MM.1S (cell line): ENCODE measurements around the gene MEGF10.
A peak's percentile ranks its signal among the peaks of the same experiment; 100 is the strongest.

Source experiments
- DNase-seq: peaks from one replicate; pipeline ENCODE4 v3.0.0-alpha.2; 2015
- H2AFZ ChIP-seq: fragments of 300-600 bp; sonication (generic); 2 replicates; pipeline ENCODE4 v1.6.0; 2016; ENCODE audit warnings: antibody characterized with exemption, low read length
- H3F3A ChIP-seq: fragments of 300-600 bp; sonication (generic); 2 replicates; pipeline ENCODE4 v1.6.1; 2016; ENCODE audit warnings: mild to moderate bottlenecking, antibody characterized with exemption, low read length, moderate library complexity, mixed read lengths; ENCODE audit not compliant: insufficient read depth
- H3K27ac ChIP-seq: fragments of 300-600 bp; sonication (generic); 2 replicates; pipeline ENCODE4 v1.5.1; 2016; ENCODE audit warnings: mild to moderate bottlenecking, low read length
- H3K27me3 ChIP-seq: fragments of 300-600 bp; sonication (generic); replicated peaks from 2 replicates; pipeline ENCODE4 v1.6.0; 2016; ENCODE audit warnings: low read length; ENCODE audit not compliant: insufficient read depth
- H3K36me3 ChIP-seq: fragments of 300-600 bp; sonication (generic); replicated peaks from 2 replicates; pipeline ENCODE4 v1.6.1; 2016; ENCODE audit warnings: mild to moderate bottlenecking, low read length, mixed read lengths; ENCODE audit not compliant: insufficient read depth
- H3K4me1 ChIP-seq: fragments of 300-600 bp; sonication (generic); 2 replicates; pipeline ENCODE4 v1.6.1; 2016; ENCODE audit warnings: low read length, mixed read lengths
- H3K4me2 ChIP-seq: fragments of 300-600 bp; sonication (generic); 2 replicates; pipeline ENCODE4 v1.6.0; 2016; ENCODE audit warnings: low read depth, low read length
- H3K4me3 ChIP-seq: fragments of 300-600 bp; sonication (generic); 2 replicates; pipeline ENCODE4 v1.5.1; 2016; ENCODE audit warnings: low read length, mixed read lengths
- H3K79me2 ChIP-seq: fragments of 300-600 bp; sonication (generic); 2 replicates; pipeline ENCODE4 v1.6.1; 2016; ENCODE audit warnings: mixed run types, low read length, mixed read lengths
- H3K9ac ChIP-seq: fragments of 300-600 bp; sonication (generic); 2 replicates; pipeline ENCODE4 v1.6.1; 2016; ENCODE audit warnings: low read length, mixed read lengths
- H3K9me2 ChIP-seq: fragments of 300-600 bp; sonication (generic); replicated peaks from 2 replicates; pipeline ENCODE4 v1.6.1; 2016; ENCODE audit warnings: mild to moderate bottlenecking, low read length, mixed read lengths; ENCODE audit not compliant: insufficient read depth
- H3K9me3 ChIP-seq: fragments of 300-600 bp; sonication (generic); replicated peaks from 2 replicates; pipeline ENCODE4 v1.6.1; 2016; ENCODE audit warnings: mild to moderate bottlenecking, low read length, mixed read lengths; ENCODE audit not compliant: insufficient read depth
- H4K20me1 ChIP-seq: fragments of 300-600 bp; sonication (generic); 2 replicates; pipeline ENCODE4 v1.6.1; 2016; ENCODE audit warnings: mild to moderate bottlenecking, low read length, moderate library complexity, mixed read lengths; ENCODE audit not compliant: insufficient read depth
- CTCF ChIP-seq: fragments of 300-600 bp; sonication (generic); IDR thresholded peaks from 2 replicates; pipeline ENCODE4 v1.5.1; 2016; ENCODE audit warnings: antibody characterized with exemption, low read length, mixed read lengths
- EZH2 ChIP-seq: fragments of 300-600 bp; sonication (generic); optimal IDR thresholded peaks from 2 replicates; pipeline ENCODE3; 2017; ENCODE audit warnings: low read depth, mild to moderate bottlenecking, antibody characterized with exemption, low read length, mixed read lengths
- EZH2phosphoT487 ChIP-seq: fragments of 300-600 bp; sonication (generic); IDR thresholded peaks from 2 replicates; pipeline ENCODE4 v1.6.1; 2018; ENCODE audit warnings: antibody characterized with exemption, low read length

Gene MEGF10

DNA sequence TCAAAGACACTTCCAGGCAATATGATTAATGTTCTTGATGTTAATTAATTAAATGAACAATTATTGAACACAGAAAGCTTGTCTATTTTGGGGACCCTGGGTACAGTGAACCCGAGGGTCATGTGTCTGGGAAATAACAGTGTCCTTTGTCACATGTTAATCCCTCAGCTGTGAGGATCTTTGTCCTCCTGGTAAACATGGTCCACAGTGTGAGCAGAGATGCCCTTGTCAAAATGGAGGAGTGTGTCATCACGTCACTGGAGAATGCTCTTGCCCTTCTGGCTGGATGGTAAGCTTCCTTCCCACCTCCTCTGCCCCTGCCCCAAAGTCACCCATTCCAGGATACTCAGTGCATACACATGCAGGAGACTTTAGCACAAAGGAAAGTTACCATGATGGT is 107.9 kb downstream of the MEGF10 start:
- H3K27ac ChIP-seq = no peak overlapping the region
- no peak for DNase-seq

DNA sequence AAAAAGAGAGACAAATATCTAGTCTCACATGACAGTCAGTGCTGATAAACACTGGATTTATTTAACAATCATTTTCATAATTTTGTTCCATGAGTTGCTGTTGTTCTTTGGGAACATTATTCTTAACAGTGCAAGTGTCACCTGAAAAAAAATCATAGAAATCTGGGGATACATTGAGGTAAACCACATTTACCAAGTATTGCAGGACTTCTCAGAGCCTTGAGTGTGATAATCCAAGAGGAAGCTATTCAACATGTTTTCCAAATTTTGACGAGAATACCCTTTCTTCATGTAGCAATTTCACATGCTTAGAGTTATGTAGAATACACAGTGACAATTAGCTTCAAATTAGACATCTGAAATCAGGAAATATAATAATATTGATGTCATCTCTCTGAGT is 108.5 kb downstream of the MEGF10 start:
- Histone ChIP-seq H3F3A (no peaks in the 10 kb centered on the region), H3K4me2 (no peak overlapping the region), H3K4me1 (peaks cover 20% of the 10 kb centered on the region), H3K9me2 (no peaks in the 10 kb centered on the region), H3K9ac (no peak overlapping the region), H3K27me3 (no peaks in the 10 kb centered on the region; the same call in 1 of the 2 replicates), H3K4me3 (no peak overlapping the region), H3K36me3 (no peaks in the 10 kb centered on the region), H2AFZ (no peak overlapping the region), H4K20me1 (no peaks in the 10 kb centered on the region), H3K9me3 (no peaks in the 10 kb centered on the region), H3K27ac (no peak overlapping the region), H3K79me2 (no peaks in the 10 kb centered on the region)
- TF ChIP-seq CTCF (no peak), EZH2 (no peak), EZH2phosphoT487 (no peak)
- no peak for DNase-seq

More for the DNA sequence above, 107.9 kb downstream of the MEGF10 start:
- Histone ChIP-seq H3K4me3 (no peak overlapping the region), H2AFZ (no peak overlapping the region), H3K9ac (no peak overlapping the region), H3K9me2 (no peaks in the 10 kb centered on the region), H3K27me3 (no peaks in the 10 kb centered on the region; the same call in 1 of the 2 replicates), H3K4me2 (no peak overlapping the region), H3F3A (no peaks in the 10 kb centered on the region), H4K20me1 (no peaks in the 10 kb centered on the region), H3K4me1 (peaks cover 20% of the 10 kb centered on the region), H3K9me3 (no peaks in the 10 kb centered on the region), H3K79me2 (no peaks in the 10 kb centered on the region), H3K36me3 (no peaks in the 10 kb centered on the region)
- no peak for TF ChIP-seq EZH2
- no peak for TF ChIP-seq CTCF
- TF ChIP-seq EZH2phosphoT487 = no peak

DNA sequence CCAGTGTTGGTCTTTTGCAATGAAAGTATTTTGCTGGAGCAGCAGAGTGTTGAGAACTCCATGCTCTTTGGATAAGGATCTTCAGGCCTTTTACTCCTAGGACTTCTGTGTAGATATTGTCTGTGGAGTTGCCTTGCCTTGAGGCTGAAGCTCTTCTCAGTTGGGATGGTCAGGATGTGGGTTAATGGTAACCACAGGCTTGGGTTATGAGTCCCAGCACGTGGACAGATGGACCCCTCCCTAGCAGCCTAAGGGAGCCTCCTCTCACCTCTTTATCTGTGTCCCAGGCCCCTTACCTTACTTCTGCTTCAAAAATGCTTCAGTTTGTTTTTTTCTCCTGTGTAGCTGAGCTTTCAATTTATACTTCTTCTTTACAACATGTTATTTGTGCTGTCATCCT is 109.9 kb downstream of the MEGF10 start:
- H3K27me3 ChIP-seq = no peaks in the 10 kb centered on the region
- H3K27ac ChIP-seq = no peak overlapping the region
- H3K9ac ChIP-seq = no peak overlapping the region
- no peaks in the 10 kb centered on the region for H3K79me2 ChIP-seq
- peak overlapping the region; percentile 12; the same call in 1 of the 2 replicates for H3K4me2 ChIP-seq
- TF ChIP-seq EZH2 = no peak
- TF ChIP-seq EZH2phosphoT487 = no peak
- no peak for TF ChIP-seq CTCF
- H3F3A ChIP-seq = no peaks in the 10 kb centered on the region
- H3K36me3 ChIP-seq = no peaks in the 10 kb centered on the region
- H3K9me3 ChIP-seq = no peaks in the 10 kb centered on the region
- no peak for DNase-seq
- H2AFZ ChIP-seq = 0 out of 2 replicates have a peak overlapping the region, but pooled peaks have one; percentile 14
- H3K4me1 ChIP-seq = peaks cover 20% of the 10 kb centered on the region
- no peak overlapping the region for H3K4me3 ChIP-seq
- no peaks in the 10 kb centered on the region for H4K20me1 ChIP-seq
- no peaks in the 10 kb centered on the region for H3K9me2 ChIP-seq
